GM10266 (cell line): ENCODE data around the gene POLL.

ENCODE experiments used
- DNase-seq: peaks from one replicate; pipeline ENCODE4 v3.0.0; 2012; ENCODE audit errors: extremely low spot score
- CTCF ChIP-seq: IDR thresholded peaks from 2 replicates; pipeline ENCODE4 v1.5.1; 2012; ENCODE audit warnings: mild to moderate bottlenecking, low read depth; ENCODE audit not compliant: control insufficient read depth, insufficient read depth; ENCODE audit errors: missing control alignments

Gene POLL

GRCh38 chr10:101529207-101529606 is 58.9 kb downstream of the POLL start:
- DNase-seq = no peak
- no peak for TF ChIP-seq CTCF
